Adipocyte (in vitro differentiated cells): ENCODE measurements around the gene ZNF101.

Source experiments
- DNase-seq: peaks from one replicate; pipeline ENCODE4 v3.0.0-alpha.2; 2015; ENCODE audit warnings: low read depth
- H3K27me3 ChIP-seq: replicated peaks from 2 replicates; pipeline ENCODE4 v1.7.0; 2013; ENCODE audit warnings: mild to moderate bottlenecking, low read length, moderate library complexity; ENCODE audit not compliant: control insufficient read depth, insufficient read depth
- H3K36me3 ChIP-seq: 2 replicates; pipeline ENCODE4 v1.7.0; 2013; ENCODE audit warnings: low read length, mild to moderate bottlenecking, moderate library complexity; ENCODE audit not compliant: control insufficient read depth, insufficient read depth, severe bottlenecking
- H3K4me1 ChIP-seq: 2 replicates; pipeline ENCODE4 v1.7.0; 2013; ENCODE audit warnings: mild to moderate bottlenecking, low read length, moderate library complexity; ENCODE audit not compliant: control insufficient read depth, insufficient read depth
- H3K4me3 ChIP-seq: 2 replicates; pipeline ENCODE4 v1.7.0; 2013; ENCODE audit warnings: mild to moderate bottlenecking, low read length, moderate library complexity
- H3K9ac ChIP-seq: 2 replicates; pipeline ENCODE4 v1.7.0; 2013; ENCODE audit warnings: mild to moderate bottlenecking, low read length, moderate library complexity
- H3K9me3 ChIP-seq: 2 replicates; pipeline ENCODE4 v1.7.0; 2013; ENCODE audit warnings: mild to moderate bottlenecking, low read length, moderate library complexity; ENCODE audit not compliant: control insufficient read depth

The ZNF101 gene

GRCh38 chr19:19644054-19644388, 24.6 kb upstream of the ZNF101 start:
- H3K36me3 ChIP-seq = peaks cover 43% of the 10 kb centered on the region
- peaks cover 5% of the 10 kb centered on the region for H3K4me1 ChIP-seq
- H3K27me3 ChIP-seq = no peaks in the 10 kb centered on the region
- H3K4me3 ChIP-seq = no peak overlapping the region
- no peak overlapping the region for H3K9ac ChIP-seq
- H3K9me3 ChIP-seq = no peaks in the 10 kb centered on the region
- no peak for DNase-seq

- H3K36me3 ChIP-seq = peaks cover 51% of the 10 kb centered on the region
- no peak overlapping the region for H3K4me3 ChIP-seq
- no peaks in the 10 kb centered on the region for H3K9me3 ChIP-seq
- no peaks in the 10 kb centered on the region for H3K27me3 ChIP-seq
- no peak overlapping the region for H3K9ac ChIP-seq
- peaks cover 5% of the 10 kb centered on the region for H3K4me1 ChIP-seq
- no peak for DNase-seq
These were observed 23.3 kb upstream of the ZNF101 start for GRCh38 chr19:19645233-19645870.

GRCh38 chr19:19647037-19647835, 21.4 kb upstream of the ZNF101 start:
- no peaks in the 10 kb centered on the region for H3K9me3 ChIP-seq
- H3K9ac ChIP-seq = no peak overlapping the region
- peaks cover 70% of the 10 kb centered on the region for H3K36me3 ChIP-seq
- DNase-seq = no peak
- H3K4me3 ChIP-seq = no peak overlapping the region
- no peaks in the 10 kb centered on the region for H3K27me3 ChIP-seq
- H3K4me1 ChIP-seq = peaks cover 4% of the 10 kb centered on the region

- peaks cover 86% of the 10 kb centered on the region for H3K36me3 ChIP-seq
- H3K9me3 ChIP-seq = no peaks in the 10 kb centered on the region
- peaks cover 3% of the 10 kb centered on the region for H3K4me1 ChIP-seq
- no peaks in the 10 kb centered on the region for H3K27me3 ChIP-seq
- DNase-seq = no peak
- H3K4me3 ChIP-seq = no peak overlapping the region
- H3K9ac ChIP-seq = no peak overlapping the region
These were observed 19.5 kb upstream of the ZNF101 start for GRCh38 chr19:19649155-19649554.

- Histone ChIP-seq H3K36me3 (peaks cover 87% of the 10 kb centered on the region), H3K9me3 (no peaks in the 10 kb centered on the region), H3K4me1 (peaks cover 3% of the 10 kb centered on the region), H3K27me3 (no peaks in the 10 kb centered on the region), H3K9ac (no peak overlapping the region), H3K4me3 (no peak overlapping the region)
- DNase-seq = no peak
These were observed 19.1 kb upstream of the ZNF101 start for GRCh38 chr19:19649580-19649995.

- no peak overlapping the region for H3K9ac ChIP-seq
- peaks cover 3% of the 10 kb centered on the region for H3K4me1 ChIP-seq
- H3K4me3 ChIP-seq = no peak overlapping the region
- DNase-seq = no peak
- H3K9me3 ChIP-seq = no peaks in the 10 kb centered on the region
- peaks cover 87% of the 10 kb centered on the region for H3K36me3 ChIP-seq
- H3K27me3 ChIP-seq = no peaks in the 10 kb centered on the region
These were observed 18.3 kb upstream of the ZNF101 start for GRCh38 chr19:19650331-19650730.

- H3K36me3 ChIP-seq = peaks cover 87% of the 10 kb centered on the region
These were observed 17.6 kb upstream of the ZNF101 start for GRCh38 chr19:19651076-19651475.

GRCh38 chr19:19652482-19653295, 15.9 kb upstream of the ZNF101 start:
- H3K4me1 ChIP-seq = peaks cover 3% of the 10 kb centered on the region
- H3K9ac ChIP-seq = no peak overlapping the region
- no peak for DNase-seq
- H3K27me3 ChIP-seq = no peaks in the 10 kb centered on the region
- peaks cover 87% of the 10 kb centered on the region for H3K36me3 ChIP-seq
- no peak overlapping the region for H3K4me3 ChIP-seq
- no peaks in the 10 kb centered on the region for H3K9me3 ChIP-seq

More at GRCh38 chr19:19651076-19651475, 17.6 kb upstream of the ZNF101 start:
- Histone ChIP-seq H3K4me3 (no peak overlapping the region), H3K27me3 (no peaks in the 10 kb centered on the region), H3K9me3 (no peaks in the 10 kb centered on the region), H3K9ac (no peak overlapping the region), H3K4me1 (peaks cover 3% of the 10 kb centered on the region)
- DNase-seq = no peak

- Histone ChIP-seq H3K9me3 (no peaks in the 10 kb centered on the region), H3K4me3 (no peak overlapping the region), H3K36me3 (peaks cover 95% of the 10 kb centered on the region), H3K27me3 (no peaks in the 10 kb centered on the region), H3K9ac (no peak overlapping the region), H3K4me1 (peaks cover 3% of the 10 kb centered on the region)
- DNase-seq = no peak
These were observed 15.0 kb upstream of the ZNF101 start for GRCh38 chr19:19653597-19654147.

GRCh38 chr19:19654441-19654840, 14.2 kb upstream of the ZNF101 start:
- DNase-seq = no peak
- no peak overlapping the region for H3K4me3 ChIP-seq
- H3K36me3 ChIP-seq = peaks cover 98% of the 10 kb centered on the region
- peaks cover 3% of the 10 kb centered on the region for H3K4me1 ChIP-seq
- no peaks in the 10 kb centered on the region for H3K27me3 ChIP-seq
- H3K9ac ChIP-seq = no peak overlapping the region
- H3K9me3 ChIP-seq = no peaks in the 10 kb centered on the region

- Histone ChIP-seq H3K27me3 (no peaks in the 10 kb centered on the region), H3K36me3 (peaks cover 95% of the 10 kb centered on the region), H3K9me3 (no peaks in the 10 kb centered on the region), H3K4me3 (no peak overlapping the region), H3K4me1 (peaks cover 3% of the 10 kb centered on the region), H3K9ac (no peak overlapping the region)
- no peak for DNase-seq
These were observed 13.5 kb upstream of the ZNF101 start for GRCh38 chr19:19655051-19655594.
